Stimulated activated CD4-positive, alpha-beta T cell treated with anti-CD3 and anti-CD28 coated beads, Interleukin-12 subunit alpha, Interleukin-12 subunit beta, amount 100 ng/mL, for 48 hours (primary cell): Measurements from ENCODE around the gene LMAN2.

Experiments used
- DNase-seq, 3 donors: peaks; one replicate each; pipeline ENCODE4 v3.0.0-alpha.2; 2020; ENCODE audit warnings: low read depth in 2 of 3, low spot score in 1 of 3

LMAN2 gene

GRCh38 chr5:177328545-177329231 is 22.8 kb downstream of the LMAN2 start:
- no peak for DNase-seq

DNA sequence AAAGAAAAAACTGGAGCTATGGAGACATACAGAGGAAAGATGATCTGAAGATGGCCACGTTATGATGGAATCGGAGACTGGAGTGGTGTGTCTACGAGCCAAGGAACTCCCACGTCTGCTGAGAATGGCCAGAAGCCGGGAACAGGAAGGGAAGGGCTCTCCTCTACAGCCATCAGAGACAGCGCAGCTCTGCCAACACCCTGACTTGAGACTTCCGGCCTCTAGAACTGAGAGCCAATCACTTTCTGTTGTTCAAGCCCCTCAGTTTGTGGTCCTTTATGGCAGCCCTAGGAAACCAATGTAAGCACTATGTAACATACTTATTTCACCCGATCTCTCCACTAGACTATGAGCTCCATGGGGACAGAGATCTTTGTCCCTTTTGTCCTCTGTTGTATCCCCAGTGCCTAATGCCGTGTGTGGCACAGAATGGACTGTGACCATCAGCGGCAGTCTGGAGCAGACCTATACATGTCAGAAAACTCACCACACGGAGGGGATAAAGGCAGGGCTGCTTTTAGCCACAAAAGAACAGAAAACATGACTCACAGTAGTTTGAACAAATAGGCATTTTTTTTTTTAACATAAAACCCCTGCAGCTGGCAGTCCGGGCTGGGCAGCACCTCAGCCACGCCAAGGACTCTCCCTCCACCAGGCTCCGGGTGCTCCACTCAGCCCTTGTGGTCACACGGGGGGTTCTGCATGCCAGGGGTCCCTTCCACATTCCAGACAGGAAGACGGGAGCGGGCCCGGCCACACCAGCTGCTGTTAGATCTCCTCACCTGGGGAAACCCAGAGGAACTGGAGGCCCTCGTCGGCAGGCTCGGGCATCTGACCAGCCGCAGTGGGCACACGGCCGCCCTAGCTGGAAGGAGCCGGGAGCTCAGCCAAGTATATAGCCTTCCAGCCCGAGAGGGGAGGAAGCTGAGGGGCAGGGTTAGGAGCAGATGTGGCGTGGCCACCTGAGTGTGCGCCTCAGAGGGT is 23.6 kb downstream of the LMAN2 start:
- no peak for DNase-seq

DNA sequence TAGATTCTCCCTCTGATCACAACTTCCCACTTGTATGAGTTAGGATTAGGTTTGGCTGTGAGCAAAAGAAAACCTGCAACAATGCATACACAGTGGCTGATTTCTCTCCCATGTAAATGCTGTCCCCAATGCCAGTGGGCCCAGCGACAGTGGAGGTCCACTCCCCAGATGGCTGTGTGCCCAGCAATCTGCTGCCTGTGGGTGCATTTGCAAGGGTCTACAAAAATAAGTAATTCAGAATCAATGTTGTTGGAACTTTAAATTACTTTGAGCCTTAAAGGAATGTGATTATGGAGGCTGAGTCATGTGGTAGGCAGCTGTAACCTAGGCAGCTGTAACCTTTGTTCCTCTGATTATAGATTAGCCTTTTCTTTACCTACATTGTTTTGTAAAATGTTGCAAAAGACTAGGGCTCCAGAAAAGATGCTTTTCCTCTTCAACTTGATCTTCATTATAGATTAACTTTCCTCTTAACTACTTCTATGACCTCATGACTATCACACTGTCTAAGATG is 25.5 kb downstream of the LMAN2 start:
- DNase-seq = no peak

DNA sequence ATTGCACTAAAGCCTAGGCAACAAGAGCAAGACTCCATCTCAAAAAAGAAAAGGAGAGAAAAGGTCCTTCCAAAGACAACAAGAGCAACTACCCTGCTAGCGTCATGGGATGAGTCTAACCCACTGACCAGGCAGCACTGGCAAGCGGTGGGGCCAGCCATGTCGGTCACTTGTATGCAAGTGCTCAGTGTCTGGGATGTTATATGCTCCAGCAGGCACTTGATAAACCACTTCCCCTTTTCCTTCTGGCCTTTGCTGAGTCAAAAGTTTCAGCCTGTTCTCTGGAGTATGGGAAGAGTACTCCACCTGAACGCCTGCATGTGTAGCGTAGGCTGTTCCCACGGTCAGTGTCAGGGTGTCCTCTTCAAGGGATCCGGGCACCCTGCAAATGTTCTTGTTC is 30.6 kb downstream of the LMAN2 start:
- DNase-seq = no peak

GRCh38 chr5:177319913-177320588 is 31.4 kb downstream of the LMAN2 start:
- no peak for DNase-seq

DNA sequence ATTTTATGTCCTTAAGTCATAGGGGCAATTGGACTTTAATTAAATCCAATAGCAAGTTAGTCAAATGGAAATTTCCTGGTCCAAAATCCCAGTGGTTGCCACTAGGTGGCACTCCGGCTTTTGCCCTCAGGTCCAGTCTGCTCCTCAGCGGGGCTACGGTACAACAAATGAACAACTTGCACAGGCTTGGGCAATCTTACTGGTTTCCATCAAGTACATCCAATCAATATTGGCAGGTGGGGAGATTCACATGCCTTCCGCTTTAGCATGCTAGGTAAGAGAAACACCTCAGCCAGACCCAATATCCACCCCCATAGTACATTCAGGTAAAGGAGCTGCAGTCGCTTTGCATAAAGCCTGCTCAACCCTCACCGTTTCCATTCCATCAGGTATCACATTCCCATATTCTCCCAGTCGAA is 33.5 kb downstream of the LMAN2 start:
- peak; percentile 60 to 75 (median 61) for DNase-seq

- DNase-seq = no peak
Measured at GRCh38 chr5:177316005-177316404, 35.5 kb downstream of the LMAN2 start.

GRCh38 chr5:177315411-177315810 is 36.1 kb downstream of the LMAN2 start:
- DNase-seq = no peak

DNA sequence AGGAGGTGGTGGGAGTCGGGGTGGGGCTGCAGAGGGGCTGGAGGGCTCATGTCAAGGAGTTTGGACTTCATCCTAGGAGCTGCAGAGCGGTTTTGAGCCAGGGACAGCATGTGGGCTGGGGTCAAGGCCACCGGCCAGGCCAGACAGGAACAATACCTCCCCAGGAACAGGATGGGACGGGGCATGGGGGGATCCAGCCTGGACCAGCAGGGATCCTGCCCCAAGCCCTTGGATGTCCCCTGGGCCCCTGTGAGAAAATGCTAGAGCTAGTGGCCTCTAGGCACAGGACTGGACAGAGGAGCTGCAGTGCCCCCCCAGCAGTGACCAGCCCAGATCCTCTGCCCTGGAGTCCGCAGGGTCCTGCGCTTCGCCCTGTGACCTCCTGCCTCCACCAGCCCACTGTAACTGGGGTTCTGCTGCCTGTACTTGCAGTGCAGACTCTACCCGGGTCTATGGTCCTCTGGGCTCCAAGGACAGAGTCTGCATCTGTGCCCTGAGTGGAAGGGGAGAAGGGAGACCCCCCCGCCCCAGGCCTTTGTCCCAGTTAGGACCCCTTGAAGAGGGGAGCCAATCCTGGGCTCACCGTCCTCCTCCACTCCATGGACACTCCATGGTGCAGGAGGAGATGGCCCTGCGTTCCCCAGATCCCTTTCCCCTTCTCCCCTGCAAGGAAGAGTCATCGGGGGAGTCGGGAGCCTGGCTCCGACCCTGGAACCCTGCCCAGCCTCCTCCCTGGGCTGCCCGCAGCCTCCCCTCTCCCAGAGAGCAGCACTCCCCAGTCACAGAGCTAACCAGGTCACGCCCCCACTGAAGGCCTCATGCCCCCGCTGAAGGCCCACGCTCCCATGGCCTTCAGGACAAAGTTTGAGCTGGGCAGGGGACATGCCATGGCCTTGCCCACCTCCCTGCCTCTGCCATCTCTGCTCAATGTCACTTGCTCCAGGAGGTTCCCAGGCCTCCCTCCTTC is 36.8 kb downstream of the LMAN2 start:
- DNase-seq = no peak

- DNase-seq = no peak
Measured at GRCh38 chr5:177313561-177314259, 37.8 kb downstream of the LMAN2 start.

DNA sequence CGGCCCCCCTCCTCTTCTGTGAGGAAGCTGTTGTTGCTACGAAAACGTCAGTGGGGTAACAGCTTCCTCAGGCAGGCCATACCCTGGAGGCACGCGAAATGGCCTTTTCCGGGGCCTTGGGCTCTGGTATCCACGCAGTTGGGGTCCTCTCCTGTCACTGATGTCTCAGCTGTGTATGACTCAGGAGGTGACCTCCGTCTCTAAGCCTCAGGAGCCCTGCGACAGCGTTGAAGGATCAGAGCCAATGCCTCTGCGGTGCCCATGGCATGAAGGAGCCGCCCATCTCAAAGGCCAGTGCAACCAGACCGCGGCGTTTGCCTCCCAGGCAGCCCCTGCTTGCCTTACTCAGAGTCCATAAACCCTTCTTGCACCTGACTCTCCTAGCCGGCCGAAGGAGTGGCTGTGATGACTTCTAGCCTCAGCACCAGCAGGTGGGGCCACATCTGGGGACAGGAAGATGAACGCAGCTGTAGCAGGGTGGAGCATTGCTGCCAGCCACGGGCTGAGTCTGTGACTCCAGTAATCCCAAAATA is 38.8 kb downstream of the LMAN2 start:
- DNase-seq = peak in 1 of 3 donors; percentile 50

DNA sequence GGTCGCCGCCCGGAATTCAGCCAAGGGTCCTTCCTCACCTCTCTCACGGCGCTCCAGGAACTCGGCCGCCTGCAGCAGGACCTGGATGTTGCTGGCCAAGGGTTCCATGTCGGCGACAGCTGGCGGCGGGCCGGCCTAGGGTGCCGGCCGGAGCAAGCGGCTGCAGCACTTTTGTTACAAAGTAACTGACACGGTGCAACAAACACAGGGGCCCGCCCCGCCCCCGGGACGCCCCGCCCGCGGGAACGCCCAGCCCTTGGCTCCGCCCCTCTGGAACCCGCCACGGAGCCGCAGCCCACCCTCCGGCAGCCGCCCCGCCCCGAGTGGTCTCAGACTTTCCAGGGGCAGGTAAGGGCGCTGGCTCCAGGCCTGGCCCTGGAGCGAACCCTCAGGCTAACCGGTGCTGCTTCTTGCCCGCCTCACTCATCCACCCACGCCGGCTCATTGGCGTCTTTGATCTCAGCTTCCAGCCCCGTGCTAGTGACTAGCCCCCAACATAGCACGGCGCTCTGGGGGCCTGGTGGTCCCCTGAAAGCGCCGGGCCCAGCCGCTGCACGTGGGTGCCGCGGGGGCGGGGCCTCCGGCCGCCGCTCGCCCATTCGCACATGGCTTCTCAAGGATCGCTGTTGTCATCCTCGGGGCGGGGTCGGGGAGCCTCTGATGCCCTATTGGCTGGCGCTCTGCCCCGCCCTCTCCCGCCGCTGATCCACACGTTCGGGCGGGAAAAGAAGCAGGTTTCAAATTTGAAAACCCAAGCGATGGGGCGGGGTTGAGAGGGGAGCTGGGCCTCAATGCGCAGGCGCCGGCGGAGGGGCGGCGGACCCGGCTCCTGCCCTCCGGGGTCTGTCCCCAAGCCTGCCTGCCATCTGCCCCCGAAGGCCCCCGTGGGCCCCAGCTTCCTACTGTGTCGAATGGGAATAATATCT is 39.5 kb downstream of the LMAN2 start, which contains the start of gene MXD3:
MXD3 (minus strand) TSS at position 176 of the 926 bp plus-strand sequence; CDS start at position 108, 68 bp downstream.
- DNase-seq = peak; percentile 94 to 98 (median 96)

DNA sequence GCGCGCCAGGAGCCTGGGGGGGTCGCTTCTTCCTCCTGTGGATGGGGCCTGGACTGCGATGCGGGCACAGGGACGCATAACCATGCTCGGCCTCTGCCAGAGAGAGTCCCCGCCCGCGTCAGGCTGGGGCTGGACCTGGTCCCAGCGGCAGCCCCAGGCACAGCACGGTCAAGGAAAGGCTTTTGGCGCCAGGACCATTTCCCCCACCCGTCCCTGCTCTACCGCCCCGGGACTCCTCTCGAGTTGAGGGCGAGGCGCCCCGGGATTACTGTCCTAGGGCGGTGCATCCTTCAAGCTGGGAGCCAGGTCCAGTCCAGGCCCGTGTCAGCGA is 40.1 kb downstream of the LMAN2 start:
- DNase-seq = no peak

GRCh38 chr5:177310757-177311391 is 40.6 kb downstream of the LMAN2 start:
- no peak for DNase-seq

DNA sequence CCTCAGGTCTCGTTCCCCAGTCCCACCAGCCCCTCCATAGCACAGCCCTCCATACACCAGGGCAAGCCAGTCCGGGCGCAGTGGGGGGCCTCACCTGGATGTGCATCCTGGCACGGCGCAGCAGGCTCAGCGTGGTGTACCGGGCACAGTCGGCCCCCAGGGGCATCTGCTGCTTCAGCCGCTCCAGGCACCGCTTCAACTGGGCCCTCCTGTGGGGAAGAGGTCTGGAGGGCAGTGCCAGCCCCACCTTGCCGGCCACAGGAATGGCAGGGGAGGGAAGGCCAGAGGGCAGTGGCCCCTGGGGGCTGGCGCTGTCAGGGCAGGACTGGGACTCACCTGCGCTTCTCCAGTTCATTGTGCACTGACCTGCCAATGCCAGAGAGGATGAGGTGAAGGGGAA is 41.1 kb downstream of the LMAN2 start:
- DNase-seq = no peak

GRCh38 chr5:177309351-177310191 is 41.9 kb downstream of the LMAN2 start:
- peak; percentile 61 to 73 (median 62) for DNase-seq

GRCh38 chr5:177308740-177309139 is 42.7 kb downstream of the LMAN2 start:
- DNase-seq = no peak
